GM10266 (cell line): ENCODE measurements around the gene RAD50.
"Not testable (repeated sequence)": the region's sequence is repeated elsewhere in the genome, so short reads cannot be mapped to it uniquely, and the experiment has no call there.

Source experiments
- DNase-seq: peaks from one replicate; pipeline ENCODE4 v3.0.0; 2012; ENCODE audit errors: extremely low spot score
- CTCF ChIP-seq: IDR thresholded peaks from 2 replicates; pipeline ENCODE4 v1.5.1; 2012; ENCODE audit warnings: mild to moderate bottlenecking, low read depth; ENCODE audit not compliant: control insufficient read depth, insufficient read depth; ENCODE audit errors: missing control alignments

Gene RAD50

DNA sequence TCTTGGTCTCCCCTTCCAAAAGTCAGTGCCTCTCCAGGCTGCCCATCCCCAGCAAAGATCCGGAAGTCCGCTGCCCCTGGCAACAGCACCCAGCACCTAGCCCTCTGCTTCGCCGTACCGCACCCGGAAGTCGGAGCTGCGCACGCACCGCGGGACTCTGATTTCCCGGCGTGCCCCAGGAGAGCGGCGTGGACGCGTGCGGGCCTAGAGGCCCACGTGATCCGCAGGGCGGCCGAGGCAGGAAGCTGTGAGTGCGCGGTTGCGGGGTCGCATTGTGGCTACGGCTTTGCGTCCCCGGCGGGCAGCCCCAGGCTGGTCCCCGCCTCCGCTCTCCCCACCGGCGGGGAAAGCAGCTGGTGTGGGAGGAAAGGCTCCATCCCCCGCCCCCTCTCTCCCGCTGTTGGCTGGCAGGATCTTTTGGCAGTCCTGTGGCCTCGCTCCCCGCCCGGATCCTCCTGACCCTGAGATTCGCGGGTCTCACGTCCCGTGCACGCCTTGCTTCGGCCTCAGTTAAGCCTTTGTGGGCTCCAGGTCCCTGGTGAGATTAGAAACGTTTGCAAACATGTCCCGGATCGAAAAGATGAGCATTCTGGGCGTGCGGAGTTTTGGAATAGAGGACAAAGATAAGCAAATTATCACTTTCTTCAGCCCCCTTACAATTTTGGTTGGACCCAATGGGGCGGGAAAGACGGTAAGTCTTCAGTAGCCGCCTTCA lies at the start of gene RAD50:
Gene RAD50 (plus strand): TSS at position 215 of the 715 bp plus-strand sequence. CDS start 348 bp downstream, at position 563.
- TF ChIP-seq CTCF = no peak
- peak; percentile 85 for DNase-seq

DNA sequence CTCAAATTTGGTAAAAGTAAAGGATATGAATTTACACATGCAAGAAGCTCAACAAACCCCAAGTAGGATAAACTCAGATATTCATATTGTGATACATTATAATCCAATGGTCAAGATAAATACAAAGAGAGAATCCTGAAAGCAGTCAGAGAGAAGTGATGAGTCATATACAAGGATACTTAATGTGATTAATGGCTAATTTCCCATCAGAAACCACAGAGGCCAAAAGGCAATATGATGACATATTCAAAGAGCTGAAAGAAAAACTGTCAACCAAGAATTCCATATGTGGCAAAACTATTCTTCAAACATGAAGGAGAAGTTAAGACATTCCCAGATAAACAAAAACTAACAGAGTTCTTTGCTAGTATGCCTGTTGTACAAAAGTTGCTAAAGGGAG lies 46.7 kb upstream of the RAD50 start:
- no peak for TF ChIP-seq CTCF
- DNase-seq = no peak

GRCh38 chr5:132513618-132514336 lies 43.0 kb upstream of the RAD50 start:
- not testable (repeated sequence) for DNase-seq

- not testable (repeated sequence) for DNase-seq
Measured at GRCh38 chr5:132522067-132522466, 34.7 kb upstream of the RAD50 start.

DNA sequence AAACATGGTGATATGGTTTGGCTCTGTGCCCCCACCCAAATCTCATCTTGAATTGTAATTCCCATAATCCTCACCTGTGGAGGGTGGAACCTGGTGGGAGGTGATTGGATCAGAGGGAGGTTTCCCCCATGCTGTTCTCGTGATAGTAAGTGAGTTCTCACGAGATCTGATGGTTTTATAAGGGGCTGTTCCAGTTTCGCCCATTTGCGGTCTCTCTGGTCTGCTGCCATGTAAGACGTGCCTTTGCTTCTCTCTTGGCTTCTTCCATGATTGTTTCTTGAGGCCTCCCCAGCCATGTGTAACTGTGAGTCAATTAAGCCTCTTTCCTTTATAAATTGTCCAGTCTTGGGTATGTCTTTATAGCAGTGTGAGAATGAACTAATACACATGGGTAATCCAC lies 31.9 kb upstream of the RAD50 start:
- not testable (repeated sequence) for DNase-seq

GRCh38 chr5:132525299-132525724 lies 31.5 kb upstream of the RAD50 start:
- DNase-seq = peak; percentile 56
- TF ChIP-seq CTCF = no peak

- peak; percentile 61 for TF ChIP-seq CTCF
- peak; percentile 48 for DNase-seq
Measured at GRCh38 chr5:132526290-132526973, 30.3 kb upstream of the RAD50 start.

GRCh38 chr5:132526974-132527564 lies 29.7 kb upstream of the RAD50 start:
- DNase-seq = no peak
- TF ChIP-seq CTCF = no peak
